Spleen (tissue), 11 donors: ENCODE data around the gene PDE1C. TPM values are rescaled to one million over a fixed set of nuclear protein-coding genes. Genes with fewer than 3 reads are reported as not detected.

Source experiments
- DNase-seq: peaks from one replicate; pipeline ENCODE4 v3.0.0-alpha.2; 2020
- H3K27ac ChIP-seq, 8 donors: fragments of 200-600 bp; sonication (generic) in 7 of 8; 1 replicate in 4 of 8; 2 replicates in 4 of 8; pipeline versions ENCODE4 v1.5.0 to v1.8.0; 2016 to 2021; ENCODE audit warnings: inconsistent platforms in 4 of 8, mild to moderate bottlenecking in 4 of 8, moderate library complexity in 1 of 8
- H3K27me3 ChIP-seq, 7 donors: fragments of 200-600 bp; sonication (generic) in 6 of 7; replicated peaks in 1 of 7; 1 replicate in 4 of 7; 2 replicates in 3 of 7; pipeline versions ENCODE4 v1.5.0 to v1.8.0; 2016 to 2021; ENCODE audit warnings: inconsistent platforms in 3 of 7, mild to moderate bottlenecking in 1 of 7
- H3K36me3 ChIP-seq, 6 donors: fragments of 200-600 bp; sonication (generic) in 5 of 6; 1 replicate in 4 of 6; 2 replicates in 2 of 6; pipeline versions ENCODE4 v1.5.0 to v1.8.0; 2016 to 2021; ENCODE audit warnings: inconsistent platforms in 2 of 6
- H3K4me1 ChIP-seq, 6 donors: fragments of 200-600 bp; sonication (generic) in 5 of 6; 1 replicate in 3 of 6; 2 replicates in 3 of 6; pipeline versions ENCODE4 v1.5.0 to v1.8.0; 2016 to 2021; ENCODE audit warnings: inconsistent platforms in 3 of 6
- H3K4me3 ChIP-seq, 8 donors: fragments of 200-600 bp; sonication (generic) in 7 of 8; 1 replicate in 4 of 8; 2 replicates in 4 of 8; pipeline versions ENCODE4 v1.5.0 to v1.8.0; 2016 to 2021; ENCODE audit warnings: inconsistent platforms in 4 of 8, mild to moderate bottlenecking in 4 of 8, moderate library complexity in 2 of 8
- H3K9me3 ChIP-seq, 8 donors: fragments of 200-600 bp; sonication (generic) in 7 of 8; 1 replicate in 4 of 8; 2 replicates in 4 of 8; pipeline versions ENCODE4 v1.5.0 to v1.8.0; 2016 to 2021; ENCODE audit warnings: inconsistent platforms in 4 of 8
- CTCF ChIP-seq, 11 experiments: fragments of 200-600 bp in 7 of 11; fragments of 450-650 bp in 4 of 11; sonication (generic) in 4 of 11; IDR thresholded peaks in 8 of 11; conservative IDR thresholded peaks in 3 of 11; 1 replicate in 7 of 11; 2 replicates in 4 of 11; pipeline versions ENCODE4 v1.4.0 to v1.8.0; 2016 to 2021; ENCODE audit warnings: antibody characterized with exemption in 11 of 11, inconsistent platforms in 4 of 11, mild to moderate bottlenecking in 1 of 11
- POLR2A ChIP-seq, 3 donors: fragments of 450-650 bp; IDR thresholded peaks; one replicate each; pipeline ENCODE4 v1.5.1; 2017; ENCODE audit warnings: antibody characterized with exemption in 3 of 3, mild to moderate bottlenecking in 1 of 3
- POLR2AphosphoS5 ChIP-seq, 3 donors: sonication (generic); formaldehyde crosslinking; IDR thresholded peaks; one replicate each; pipeline ENCODE4 v1.5.1; 2017; ENCODE audit warnings: antibody characterized with exemption in 3 of 3
- WGBS, 5 donors: extraction: QIAGEN DNeasy Blood & Tissue Kit in 3 of 5; methylation state at CpG; one replicate each; pipeline versions ENCODE4 v1.1.5 to v1.1.7; 2013 to 2018; 5-methylcytosine and 5-hydroxymethylcytosine counted together
- intact Hi-C: fragments of 100-400 bp; cut with DNase I; formaldehyde crosslinking; loops from one replicate; pipeline ENCODE4 v1.15.0; 2023; ENCODE audit warnings: low total_unique reads
- polyA plus RNA-seq, 3 donors: library from polyadenylated mRNA; stranded (reverse); fragments of 200-250 nt; gene quantifications; one replicate each; pipeline ENCODE4 v1.2.1, GENCODE V29; 2013
- total RNA-seq, 7 donors: library from RNA; depleted of rRNA in 3 of 7; stranded (reverse); fragments of >200 nt in 3 of 7; fragmentation: NEBNext Ultra II Directional in 4 of 7; extraction: Animal tissue kit (Norgen Biotek cat#: 25700) in 4 of 7; gene quantifications; one replicate each; pipeline versions ENCODE4 v1.1.0 to v1.2.1, GENCODE V29; 2016 to 2021
- donor health status: healthy with polysubstance abuse.
- donor health status: DM: no; HTN: no; CAD: no; lungs with moderate emphysema.
- donor health status: DM: no; HTN: no; CAD: no.
- donor health status: Bipolar disorder and iron deficiency.
- donor health status: healthy.
- donor health status: DM: no; HTN: no; CAD: no.
- donor health status: DM: yes; HTN: yes; CAD: no.

Gene PDE1C
- total and polyA plus RNA-seq, 10 donors: 0.53 to 3.3 (median 1.6) TPM

GRCh38 chr7:31707089-31707488, 363.1 kb downstream of the PDE1C start:
- 37 to 54% (median 48%) methylated on average over 5 of the region's 5 CpGs for WGBS, 5 donors
- H3K9me3 ChIP-seq: no peaks in the 10 kb centered on the region
- no peaks in the 10 kb centered on the region for H3K4me1 ChIP-seq
- no peak for DNase-seq
- intact Hi-C loops: no loop called here
- no peaks in the 10 kb centered on the region for H3K27me3 ChIP-seq
- H3K4me3 ChIP-seq: no peak overlapping the region
- no peak overlapping the region for H3K27ac ChIP-seq
- no peak for TF ChIP-seq POLR2A (IDR thresholded peaks at IDR 0.05)
- no peak for TF ChIP-seq CTCF (IDR thresholded peaks at IDR 0.05 in 8 of 11, conservative IDR thresholded peaks at IDR 0.05 in 3 of 11)
- no peak for TF ChIP-seq POLR2AphosphoS5 (IDR thresholded peaks at IDR 0.05)
- no peaks in the 10 kb centered on the region for H3K36me3 ChIP-seq

DNA sequence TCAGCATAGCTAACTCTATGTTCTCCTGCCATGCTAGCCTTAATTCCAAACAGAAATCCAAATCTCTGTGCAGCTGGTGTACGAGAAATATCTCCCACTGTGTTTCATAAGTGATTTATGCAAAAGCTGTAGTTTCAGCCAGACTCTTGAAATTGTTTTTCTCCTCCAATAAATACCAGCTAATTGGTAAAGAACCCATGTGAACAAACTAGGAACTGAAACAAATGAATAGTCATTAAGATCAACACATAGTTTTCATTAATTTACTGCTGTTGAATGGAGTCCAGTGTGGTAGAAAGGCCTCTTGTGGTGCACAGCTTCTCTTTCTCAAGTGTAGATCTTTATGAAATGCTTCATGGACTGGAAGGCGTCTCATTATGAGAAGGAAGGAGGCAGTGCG, 364.8 kb downstream of the PDE1C start:
- 64 to 87% (median 79%) methylated on average over 3 of the region's 3 CpGs for WGBS, 5 donors
- Histone ChIP-seq H3K9me3 (no peaks in the 10 kb centered on the region), H3K4me1 (no peaks in the 10 kb centered on the region), H3K36me3 (no peaks in the 10 kb centered on the region), H3K27ac (no peak overlapping the region), H3K27me3 (no peaks in the 10 kb centered on the region), H3K4me3 (no peak overlapping the region)
- no peak for DNase-seq
- TF ChIP-seq POLR2AphosphoS5 (IDR thresholded peaks at IDR 0.05) (no peak), CTCF (IDR thresholded peaks at IDR 0.05 in 8 of 11, conservative IDR thresholded peaks at IDR 0.05 in 3 of 11) (no peak)
- intact Hi-C loops: no loop called here

- no peak for DNase-seq
- H3K27ac ChIP-seq: no peak overlapping the region
- TF ChIP-seq POLR2A (IDR thresholded peaks at IDR 0.05) (no peak), POLR2AphosphoS5 (IDR thresholded peaks at IDR 0.05) (no peak), CTCF (IDR thresholded peaks at IDR 0.05 in 8 of 11, conservative IDR thresholded peaks at IDR 0.05 in 3 of 11) (no peak)
- intact Hi-C loops: no loop called here
- H3K36me3 ChIP-seq: no peaks in the 10 kb centered on the region
- H3K4me3 ChIP-seq: no peak overlapping the region
- H3K27me3 ChIP-seq: peaks cover 0 to under 1% (median 0%) of the 10 kb centered on the region in 7 donors
- no peaks in the 10 kb centered on the region for H3K9me3 ChIP-seq
- WGBS, 5 donors: 75 to 86% (median 84%) methylated on average over 3 of the region's 3 CpGs
- no peaks in the 10 kb centered on the region for H3K4me1 ChIP-seq
These were observed 367.9 kb downstream of the PDE1C start for GRCh38 chr7:31702354-31702753.
